ENCODE measurements around the gene ZFYVE1.

Gene ZFYVE1

DNA sequence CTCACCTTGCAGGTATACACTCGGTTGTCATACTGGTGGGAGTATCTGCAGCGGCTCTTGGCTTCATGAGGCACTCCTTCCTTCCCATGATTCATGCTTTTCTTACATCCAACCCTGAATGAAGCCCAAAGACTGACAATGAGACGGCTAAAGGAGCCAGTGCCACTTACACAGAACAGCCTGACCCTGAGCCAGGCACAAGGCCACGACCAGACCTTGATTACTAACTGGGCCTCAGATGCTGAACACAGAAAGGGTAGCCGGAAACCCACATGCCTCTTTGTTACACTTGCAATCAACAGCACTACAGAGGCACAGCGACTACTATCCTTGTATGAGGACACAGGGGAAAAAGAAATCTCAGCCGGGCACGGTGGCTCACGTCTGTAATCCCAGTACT, 48.0 kb downstream of the ZFYVE1 start:
- H2AFZ ChIP-seq (ENCODE audit: low read depth) = no peak overlapping the region
- H4K20me1 ChIP-seq (ENCODE audit: insufficient read depth) = no peaks in the 10 kb centered on the region
- TF ChIP-seq, protein P1, sequence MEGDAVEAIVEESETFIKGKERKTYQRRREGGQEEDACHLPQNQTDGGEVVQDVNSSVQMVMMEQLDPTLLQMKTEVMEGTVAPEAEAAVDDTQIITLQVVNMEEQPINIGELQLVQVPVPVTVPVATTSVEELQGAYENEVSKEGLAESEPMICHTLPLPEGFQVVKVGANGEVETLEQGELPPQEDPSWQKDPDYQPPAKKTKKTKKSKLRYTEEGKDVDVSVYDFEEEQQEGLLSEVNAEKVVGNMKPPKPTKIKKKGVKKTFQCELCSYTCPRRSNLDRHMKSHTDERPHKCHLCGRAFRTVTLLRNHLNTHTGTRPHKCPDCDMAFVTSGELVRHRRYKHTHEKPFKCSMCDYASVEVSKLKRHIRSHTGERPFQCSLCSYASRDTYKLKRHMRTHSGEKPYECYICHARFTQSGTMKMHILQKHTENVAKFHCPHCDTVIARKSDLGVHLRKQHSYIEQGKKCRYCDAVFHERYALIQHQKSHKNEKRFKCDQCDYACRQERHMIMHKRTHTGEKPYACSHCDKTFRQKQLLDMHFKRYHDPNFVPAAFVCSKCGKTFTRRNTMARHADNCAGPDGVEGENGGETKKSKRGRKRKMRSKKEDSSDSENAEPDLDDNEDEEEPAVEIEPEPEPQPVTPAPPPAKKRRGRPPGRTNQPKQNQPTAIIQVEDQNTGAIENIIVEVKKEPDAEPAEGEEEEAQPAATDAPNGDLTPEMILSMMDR (conservative IDR thresholded peaks at IDR 0.05; ENCODE audit: low read depth, low read length) = no peak
- no peaks in the 10 kb centered on the region for H3K79me2 ChIP-seq (ENCODE audit: insufficient read depth, low read depth)
- H3K9ac ChIP-seq = no peak overlapping the region
- no peak overlapping the region for H3K4me3 ChIP-seq (IDR thresholded peaks at IDR 0.05; ENCODE audit: insufficient read depth, low read depth, low read length)
- no peak overlapping the region for H3K27ac ChIP-seq
- H3K4me1 ChIP-seq (ENCODE audit: low read depth, poor library complexity, severe bottlenecking) = no peaks in the 10 kb centered on the region
- no peaks in the 10 kb centered on the region for H3K36me3 ChIP-seq (ENCODE audit: insufficient read depth)
- no peaks in the 10 kb centered on the region for H3K27me3 ChIP-seq (ENCODE audit: insufficient read depth, low read depth)
- H3K4me2 ChIP-seq = no peak overlapping the region

DNA sequence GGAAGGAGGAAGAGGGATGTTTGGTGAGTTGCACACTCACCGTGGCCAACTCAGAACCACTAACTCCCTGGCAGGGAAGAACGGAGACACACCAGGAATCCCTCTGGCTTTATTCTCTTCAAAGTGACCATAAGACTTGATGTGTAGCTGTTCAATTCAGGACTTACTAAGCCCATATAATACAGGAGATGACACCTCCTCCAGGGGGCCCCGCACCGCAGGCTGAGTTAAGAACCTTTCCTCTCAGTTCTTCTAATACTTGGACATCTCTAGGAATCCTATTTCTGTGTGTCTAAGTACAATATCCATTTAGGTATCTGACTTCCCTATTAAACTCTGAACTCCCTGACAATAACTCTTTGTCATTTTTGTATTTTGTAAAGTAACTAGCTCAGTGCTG, 51.1 kb downstream of the ZFYVE1 start:
- TF ChIP-seq, protein P1 (conservative IDR thresholded peaks at IDR 0.05; ENCODE audit: low read depth, low read length) = no peak; the same call in 1 of the 2 replicates
- no peaks in the 10 kb centered on the region for H3K36me3 ChIP-seq (ENCODE audit: insufficient read depth)
- no peaks in the 10 kb centered on the region for H3K27me3 ChIP-seq (ENCODE audit: insufficient read depth, low read depth)
- H3K4me3 ChIP-seq (IDR thresholded peaks at IDR 0.05; ENCODE audit: insufficient read depth, low read depth, low read length) = no peak overlapping the region
- H3K4me2 ChIP-seq = no peak overlapping the region
- H4K20me1 ChIP-seq (ENCODE audit: insufficient read depth) = no peaks in the 10 kb centered on the region
- H3K9ac ChIP-seq = no peak overlapping the region
- no peaks in the 10 kb centered on the region for H3K4me1 ChIP-seq (ENCODE audit: low read depth, poor library complexity, severe bottlenecking)
- H2AFZ ChIP-seq (ENCODE audit: low read depth) = no peak overlapping the region
- H3K79me2 ChIP-seq (ENCODE audit: insufficient read depth, low read depth) = no peaks in the 10 kb centered on the region
- no peak overlapping the region for H3K27ac ChIP-seq

DNA sequence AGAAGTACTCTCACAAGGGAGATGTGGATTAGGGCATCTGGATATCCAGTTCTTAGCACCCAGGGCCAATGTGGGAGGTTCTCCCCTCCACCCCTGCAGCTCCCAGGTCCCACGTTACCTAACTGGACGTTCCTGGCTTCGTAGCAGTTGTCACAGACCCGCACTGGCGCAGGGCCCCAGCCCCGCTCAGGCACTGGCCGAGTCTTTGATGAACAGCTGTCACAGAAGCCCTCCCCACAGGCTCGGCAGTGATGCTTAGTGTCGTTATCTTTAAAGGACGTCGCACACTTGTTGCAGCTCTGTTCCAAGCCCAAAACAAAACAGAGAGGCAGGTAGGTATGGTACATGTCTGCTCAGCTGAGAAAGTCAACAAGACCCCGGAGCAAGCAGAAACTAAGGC, 52.2 kb downstream of the ZFYVE1 start:
- Histone ChIP-seq H3K4me1 (ENCODE audit: low read depth, poor library complexity, severe bottlenecking) (no peaks in the 10 kb centered on the region), H4K20me1 (ENCODE audit: insufficient read depth) (no peaks in the 10 kb centered on the region), H3K27ac (no peak overlapping the region), H2AFZ (ENCODE audit: low read depth) (no peak overlapping the region), H3K4me2 (no peak overlapping the region), H3K79me2 (ENCODE audit: insufficient read depth, low read depth) (no peaks in the 10 kb centered on the region), H3K36me3 (ENCODE audit: insufficient read depth) (no peaks in the 10 kb centered on the region), H3K27me3 (ENCODE audit: insufficient read depth, low read depth) (no peaks in the 10 kb centered on the region), H3K9ac (no peak overlapping the region), H3K4me3 (IDR thresholded peaks at IDR 0.05; ENCODE audit: insufficient read depth, low read depth, low read length) (no peak overlapping the region)
- TF ChIP-seq, protein P1 (conservative IDR thresholded peaks at IDR 0.05; ENCODE audit: low read depth, low read length) = no peak

DNA sequence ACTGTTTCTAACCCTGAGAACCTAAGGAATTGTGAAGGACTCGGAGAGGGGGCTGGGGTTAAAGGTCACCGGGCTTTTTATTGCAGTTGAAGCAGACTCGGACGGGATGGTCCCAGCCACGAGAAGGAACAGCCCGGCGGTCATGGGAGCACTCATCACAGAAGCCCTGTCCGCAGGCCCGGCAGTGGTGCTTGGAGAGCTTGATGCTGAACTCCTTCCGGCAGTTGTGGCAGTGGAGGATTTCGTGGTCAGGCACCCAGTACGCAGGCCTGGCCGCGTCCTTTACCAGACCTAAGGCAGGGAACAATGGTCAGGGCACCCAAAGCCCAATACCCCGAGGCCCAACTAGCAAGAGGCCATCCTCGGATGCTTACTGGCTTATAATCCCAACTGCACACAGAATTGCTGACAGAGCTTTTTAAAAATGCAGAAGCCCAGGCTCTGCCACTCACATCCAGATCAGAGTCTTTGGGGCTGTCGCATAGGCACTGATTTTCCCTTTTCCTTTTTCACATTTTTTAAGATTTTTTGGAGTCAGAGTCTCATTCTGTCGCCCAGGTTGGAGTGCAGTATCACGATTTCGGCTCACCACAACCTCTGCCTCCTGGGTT, 56.0 kb downstream of the ZFYVE1 start:
- H3K4me1 ChIP-seq (ENCODE audit: low read depth, poor library complexity, severe bottlenecking) = peaks cover 10% of the 10 kb centered on the region
- no peaks in the 10 kb centered on the region for H4K20me1 ChIP-seq (ENCODE audit: insufficient read depth)
- no peaks in the 10 kb centered on the region for H3K79me2 ChIP-seq (ENCODE audit: insufficient read depth, low read depth)
- H3K27ac ChIP-seq = no peak overlapping the region
- no peaks in the 10 kb centered on the region for H3K36me3 ChIP-seq (ENCODE audit: insufficient read depth)
- H3K4me2 ChIP-seq = no peak overlapping the region
- TF ChIP-seq, protein P1 (conservative IDR thresholded peaks at IDR 0.05; ENCODE audit: low read depth, low read length) = no peak
- no peak overlapping the region for H3K4me3 ChIP-seq (IDR thresholded peaks at IDR 0.05; ENCODE audit: insufficient read depth, low read depth, low read length)
- no peak overlapping the region for H3K9ac ChIP-seq
- H2AFZ ChIP-seq (ENCODE audit: low read depth) = no peak overlapping the region
- H3K27me3 ChIP-seq (ENCODE audit: insufficient read depth, low read depth) = no peaks in the 10 kb centered on the region

All from KMS-11 (cell line).